Nephron progenitor cell (in vitro differentiated cells): ENCODE results near the gene POM121.
"Not testable (repeated sequence)": the region's sequence is repeated elsewhere in the genome, so short reads cannot be mapped to it uniquely, and the experiment has no call there.

Experiments
- DNase-seq: peaks from one replicate; pipeline ENCODE4 v3.0.0; 2021
- H3K27ac Mint-ChIP-seq: 2 replicates; pipeline ENCODE4 v1.8.0; 2021; ENCODE audit warnings: mild to moderate bottlenecking, moderate library complexity, mixed read lengths
- H3K27me3 Mint-ChIP-seq: 2 replicates; pipeline ENCODE4 v1.8.0; 2021; ENCODE audit warnings: mild to moderate bottlenecking, low read depth, mixed read lengths; ENCODE audit not compliant: poor library complexity
- H3K36me3 Mint-ChIP-seq: 2 replicates; pipeline ENCODE4 v1.8.0; 2021; ENCODE audit warnings: low read depth, mixed read lengths
- H3K4me1 Mint-ChIP-seq: 2 replicates; pipeline ENCODE4 v1.8.0; 2021; ENCODE audit warnings: mixed read lengths
- H3K4me3 Mint-ChIP-seq: 2 replicates; pipeline ENCODE4 v1.8.0; 2021; ENCODE audit warnings: mild to moderate bottlenecking, moderate library complexity, mixed read lengths
- H3K9me3 Mint-ChIP-seq: 2 replicates; pipeline ENCODE4 v1.8.0; 2021; ENCODE audit warnings: mild to moderate bottlenecking, moderate library complexity, mixed read lengths

POM121 gene

DNA sequence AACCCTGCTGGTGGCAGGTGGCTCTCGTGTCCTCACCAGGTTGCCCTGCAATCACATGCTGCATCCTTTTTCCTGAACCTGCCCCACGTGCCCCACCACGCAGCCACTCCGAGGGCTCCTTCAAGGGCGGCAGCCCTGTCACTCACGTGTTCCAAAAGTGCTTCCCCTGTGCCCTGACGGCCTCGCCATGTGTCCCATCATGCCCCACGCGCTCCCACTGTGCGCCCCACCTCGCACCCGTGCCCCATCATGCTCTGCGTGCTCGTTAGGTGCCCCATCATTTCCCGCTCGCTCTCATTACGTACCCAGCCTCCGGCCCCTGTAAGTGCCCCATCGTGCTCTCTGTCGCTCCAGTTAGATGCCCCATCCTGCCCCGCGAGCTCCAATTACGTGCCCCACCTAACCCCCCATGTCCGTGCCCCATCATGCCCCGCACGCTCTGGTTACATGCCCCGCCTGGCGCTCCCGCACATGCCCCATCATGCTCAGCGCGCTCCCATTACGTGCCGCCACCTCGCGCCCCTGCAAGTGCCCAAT lies 44.2 kb downstream of the POM121 start, which contains the start of gene TRIM74:
Gene TRIM74, minus strand, starts transcription at position 487 of the 537 bp plus-strand sequence. CDS start 3,309 bp downstream, outside the sequence.
- H3K36me3 Mint-ChIP-seq, H3K9me3 Mint-ChIP-seq, DNase-seq, H3K4me3 Mint-ChIP-seq, H3K27me3 Mint-ChIP-seq, H3K27ac Mint-ChIP-seq, H3K4me1 Mint-ChIP-seq: not testable (repeated sequence)

DNA sequence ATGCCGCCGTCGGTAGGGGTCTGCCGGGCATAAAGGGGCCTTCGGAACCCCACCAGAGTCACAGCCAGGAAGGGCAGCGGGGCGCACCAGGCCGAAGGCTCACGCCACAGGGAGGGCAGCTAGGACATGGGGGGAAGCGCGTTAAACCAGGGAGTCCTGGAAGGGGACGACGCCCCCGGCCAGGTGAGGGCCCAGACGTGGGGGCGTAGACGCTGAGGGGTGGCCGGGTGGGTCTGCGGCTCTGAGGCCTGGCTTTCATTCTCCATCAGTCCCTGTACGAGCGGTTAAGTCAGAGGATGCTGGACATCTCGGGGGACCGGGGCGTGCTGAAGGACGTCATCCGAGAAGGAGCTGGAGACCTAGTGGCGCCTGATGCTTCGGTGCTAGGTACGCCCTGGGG lies 44.8 kb downstream of the POM121 start:
- H3K4me1 Mint-ChIP-seq, DNase-seq, H3K27ac Mint-ChIP-seq, H3K4me3 Mint-ChIP-seq, H3K9me3 Mint-ChIP-seq, H3K27me3 Mint-ChIP-seq, H3K36me3 Mint-ChIP-seq: not testable (repeated sequence)

DNA sequence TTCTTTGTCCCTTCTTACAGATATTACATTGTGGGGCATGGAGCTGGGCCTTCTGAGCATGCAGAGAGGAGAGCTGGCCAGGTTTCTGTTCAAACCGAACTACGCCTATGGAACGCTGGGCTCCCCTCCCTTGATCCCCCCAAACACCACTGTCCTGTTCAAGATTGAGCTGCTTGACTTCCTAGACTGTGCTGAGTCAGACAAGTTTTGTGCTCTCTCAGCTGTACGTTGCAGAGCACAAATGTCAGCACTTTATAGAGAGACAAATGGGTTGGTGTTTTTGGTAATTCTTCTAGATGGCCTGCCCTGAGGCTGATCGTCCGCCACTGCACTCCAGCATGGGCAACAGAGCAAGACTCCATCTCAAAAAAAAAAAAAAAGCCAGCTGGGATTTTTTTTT lies 46.6 kb downstream of the POM121 start:
- H3K27ac Mint-ChIP-seq, H3K9me3 Mint-ChIP-seq, H3K27me3 Mint-ChIP-seq, H3K4me3 Mint-ChIP-seq, DNase-seq, H3K36me3 Mint-ChIP-seq, H3K4me1 Mint-ChIP-seq: not testable (repeated sequence)

DNA sequence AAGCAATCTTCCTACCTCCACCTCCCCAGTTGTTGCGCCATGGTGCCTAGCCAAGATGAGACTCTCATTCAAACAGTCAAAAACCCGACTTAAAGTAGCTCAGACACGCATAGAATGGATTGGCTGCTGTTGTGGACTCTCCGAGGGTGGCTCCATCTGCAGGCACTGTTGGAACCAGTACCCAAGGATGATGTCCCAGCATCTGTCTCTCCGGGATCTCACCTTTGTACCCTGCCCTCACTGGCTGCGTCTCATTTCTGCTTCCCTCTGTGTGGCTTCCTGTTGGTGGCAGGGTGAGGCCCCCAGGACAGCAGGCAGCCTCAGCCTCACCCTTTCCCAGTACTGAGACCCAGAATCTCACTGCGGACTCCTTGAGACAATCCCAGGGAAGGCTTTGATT lies 49.9 kb downstream of the POM121 start:
- H3K4me3 Mint-ChIP-seq, H3K27ac Mint-ChIP-seq, H3K4me1 Mint-ChIP-seq, H3K9me3 Mint-ChIP-seq, DNase-seq, H3K27me3 Mint-ChIP-seq, H3K36me3 Mint-ChIP-seq: not testable (repeated sequence)

DNA sequence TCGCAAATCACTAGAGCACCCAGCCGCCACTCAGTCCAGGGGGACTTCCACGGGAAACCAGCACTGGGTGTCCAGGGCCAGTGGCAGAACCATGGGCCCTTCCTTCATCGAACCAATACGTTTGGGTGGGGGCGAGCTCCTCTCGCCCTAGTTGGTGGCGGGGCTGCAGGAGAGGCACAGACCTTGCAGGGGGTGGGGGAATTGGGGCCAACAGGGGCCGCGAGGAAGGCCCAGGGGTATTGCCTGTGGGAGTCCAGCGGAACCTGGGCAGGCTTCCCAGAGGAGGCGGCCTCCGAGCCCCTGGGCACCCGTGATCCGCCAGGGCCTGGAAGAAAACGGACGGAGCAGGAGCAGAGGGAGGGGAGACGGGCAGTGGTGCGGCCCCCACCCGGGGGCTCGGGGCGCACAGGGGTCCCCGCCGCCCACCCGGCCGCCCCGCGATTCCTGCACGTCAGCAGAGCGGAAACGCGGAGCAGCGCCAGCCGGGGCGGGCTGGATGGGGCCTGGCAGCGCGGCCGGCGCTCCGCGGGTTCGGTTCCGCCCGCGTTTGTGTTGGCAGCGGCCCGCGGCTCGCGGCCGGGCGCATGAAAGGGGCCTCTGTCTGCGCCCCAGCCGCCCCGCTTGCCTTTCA lies 50.9 kb downstream of the POM121 start:
- not testable (repeated sequence) for H3K9me3 Mint-ChIP-seq, H3K36me3 Mint-ChIP-seq, H3K4me3 Mint-ChIP-seq, H3K27me3 Mint-ChIP-seq, H3K27ac Mint-ChIP-seq, DNase-seq, H3K4me1 Mint-ChIP-seq

DNA sequence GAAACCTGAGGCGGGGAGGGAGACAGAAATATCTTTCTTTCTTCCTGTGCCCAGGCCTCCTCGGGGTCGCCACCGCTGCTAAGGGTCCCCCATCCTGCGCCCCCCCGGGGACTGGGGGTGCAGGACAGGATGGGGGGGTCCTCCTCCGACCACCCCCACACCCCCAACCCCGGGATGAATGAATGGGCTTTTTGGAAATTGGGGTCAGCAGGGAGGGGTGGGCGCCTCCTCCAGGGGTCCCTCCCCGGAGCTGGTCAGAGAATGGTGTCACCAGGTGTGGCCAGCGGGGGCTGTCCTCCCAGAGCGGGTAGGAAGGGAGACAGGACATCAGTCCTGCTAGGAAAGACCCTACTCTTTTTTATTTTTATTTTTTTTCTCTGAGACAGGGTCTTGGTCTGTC lies 51.5 kb downstream of the POM121 start:
- H3K27ac Mint-ChIP-seq, H3K27me3 Mint-ChIP-seq, H3K4me3 Mint-ChIP-seq, H3K4me1 Mint-ChIP-seq, H3K36me3 Mint-ChIP-seq, H3K9me3 Mint-ChIP-seq, DNase-seq: not testable (repeated sequence)

DNA sequence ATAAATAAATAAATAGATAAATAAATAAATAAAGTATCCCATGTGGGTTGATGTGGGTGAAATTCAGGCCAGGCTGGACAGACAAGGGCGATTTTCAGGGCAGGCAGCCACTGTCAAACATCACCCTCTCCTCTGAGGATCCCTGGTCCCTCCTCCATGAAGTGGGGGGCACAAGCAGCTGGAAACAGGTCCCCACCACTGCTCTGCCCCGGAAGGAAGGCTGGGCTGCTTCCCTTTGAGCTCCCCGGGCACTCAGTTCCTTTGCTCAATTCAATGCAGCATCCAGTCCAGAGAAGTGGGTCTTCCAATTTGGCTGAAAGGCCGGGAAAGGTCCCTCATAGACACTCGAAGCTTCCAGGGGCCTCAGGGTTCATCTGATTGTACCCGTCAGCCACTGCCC lies 55.5 kb downstream of the POM121 start:
- H3K27me3 Mint-ChIP-seq, DNase-seq, H3K4me1 Mint-ChIP-seq, H3K9me3 Mint-ChIP-seq, H3K27ac Mint-ChIP-seq, H3K36me3 Mint-ChIP-seq, H3K4me3 Mint-ChIP-seq: not testable (repeated sequence)

DNA sequence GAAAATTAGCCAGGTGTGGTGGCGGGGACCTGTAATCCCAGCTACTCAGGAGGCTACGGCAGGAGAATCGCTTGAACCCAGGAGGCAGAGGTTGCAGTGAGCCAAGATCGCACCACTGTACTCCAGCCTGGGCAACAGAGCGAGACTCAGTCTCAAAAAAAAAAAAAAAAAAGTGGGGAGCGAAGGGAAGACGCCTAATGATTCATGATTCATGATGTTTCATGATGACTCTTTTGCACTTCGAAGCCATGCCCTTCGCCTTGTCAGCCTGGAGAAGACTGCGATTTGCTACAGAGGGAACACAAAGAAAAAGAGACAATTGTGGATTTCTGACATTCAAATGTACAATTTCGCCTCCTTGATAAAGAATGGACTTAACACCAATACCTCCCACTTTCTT lies 57.2 kb downstream of the POM121 start:
- H3K4me1 Mint-ChIP-seq = not testable (repeated sequence)

DNA sequence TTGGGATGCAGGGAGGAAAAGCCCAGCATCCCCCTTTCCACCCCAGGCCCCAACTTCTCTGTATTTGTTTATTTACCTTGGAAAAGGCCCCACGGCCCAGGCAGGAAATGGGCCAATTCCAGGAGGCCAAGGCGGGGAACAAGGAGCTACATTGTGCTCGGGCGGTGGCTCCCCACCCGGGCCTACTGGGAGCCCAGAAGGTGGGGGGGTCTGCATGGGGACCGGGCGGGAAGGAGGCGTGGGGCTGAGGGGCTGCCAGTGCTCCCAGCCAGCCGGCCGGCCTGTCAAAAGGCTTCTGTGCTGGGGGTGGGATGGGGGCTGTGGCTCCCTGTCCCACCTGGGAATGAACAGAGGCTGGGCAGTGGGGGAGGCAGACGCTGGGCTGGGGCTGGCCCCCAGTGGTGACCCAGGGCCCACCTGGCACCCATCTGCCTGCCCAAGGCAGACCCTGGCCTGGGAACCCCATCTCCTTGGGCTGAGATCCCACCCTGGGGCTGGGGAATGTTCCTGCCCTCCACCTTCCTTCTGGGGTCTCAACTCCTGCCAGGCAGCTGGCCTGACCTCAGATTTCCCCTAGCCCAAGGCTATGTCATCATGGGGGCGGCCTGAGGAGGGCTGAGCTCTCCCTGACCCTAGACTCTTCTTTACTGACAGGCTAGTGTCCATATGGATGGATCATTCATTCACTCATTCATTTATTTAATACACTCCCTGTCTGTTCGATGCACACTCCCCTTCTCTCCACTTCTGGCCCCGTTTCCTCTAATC lies 65.4 kb downstream of the POM121 start:
- not testable (repeated sequence) for DNase-seq, H3K36me3 Mint-ChIP-seq, H3K27ac Mint-ChIP-seq, H3K27me3 Mint-ChIP-seq, H3K4me3 Mint-ChIP-seq, H3K4me1 Mint-ChIP-seq, H3K9me3 Mint-ChIP-seq

More for the DNA sequence above, 57.2 kb downstream of the POM121 start:
- DNase-seq, H3K27me3 Mint-ChIP-seq, H3K27ac Mint-ChIP-seq, H3K9me3 Mint-ChIP-seq, H3K4me3 Mint-ChIP-seq, H3K36me3 Mint-ChIP-seq: not testable (repeated sequence)

DNA sequence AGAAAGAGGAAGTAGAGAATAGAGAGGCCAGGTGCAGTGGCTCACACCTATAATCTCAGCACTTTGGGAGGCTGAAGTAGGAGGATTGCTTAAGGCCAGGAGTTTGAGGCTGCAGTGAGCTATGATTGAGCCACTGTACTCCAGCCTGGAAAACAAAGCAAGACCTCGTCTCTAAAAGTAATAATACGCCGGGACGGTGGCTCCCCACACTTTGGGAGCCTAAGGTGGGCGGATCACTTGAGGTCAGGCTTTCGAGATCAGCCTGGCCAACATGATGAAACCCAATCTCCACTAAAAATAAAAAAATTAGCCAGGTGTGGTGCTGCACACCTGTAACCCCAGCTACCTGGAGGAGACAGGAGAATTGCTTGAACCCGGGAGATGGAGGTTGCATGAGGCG lies 70.6 kb downstream of the POM121 start:
- H3K27ac Mint-ChIP-seq, H3K27me3 Mint-ChIP-seq, H3K36me3 Mint-ChIP-seq, H3K4me1 Mint-ChIP-seq, H3K4me3 Mint-ChIP-seq, H3K9me3 Mint-ChIP-seq, DNase-seq: not testable (repeated sequence)

DNA sequence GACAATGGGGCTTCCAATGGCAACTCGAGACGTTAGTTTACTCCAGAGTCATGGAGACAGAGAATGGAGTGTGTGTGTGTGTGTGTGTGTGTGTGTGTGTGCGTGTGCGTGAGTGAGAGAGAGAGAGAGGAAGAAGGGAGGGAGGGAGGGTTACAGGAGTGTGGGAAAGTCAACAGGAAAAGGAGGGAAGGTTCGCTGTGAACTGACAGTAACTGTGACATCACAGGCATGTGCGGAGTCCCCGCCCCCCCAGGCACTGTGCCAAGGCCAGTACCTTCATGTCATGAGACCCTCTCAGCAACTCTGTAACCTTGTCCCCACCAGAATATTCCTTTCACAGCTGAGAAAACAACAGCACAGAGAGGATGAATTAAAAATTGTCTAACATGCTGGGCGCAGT lies 72.6 kb downstream of the POM121 start:
- H3K36me3 Mint-ChIP-seq, H3K4me1 Mint-ChIP-seq, H3K9me3 Mint-ChIP-seq, DNase-seq, H3K27ac Mint-ChIP-seq, H3K27me3 Mint-ChIP-seq, H3K4me3 Mint-ChIP-seq: not testable (repeated sequence)

DNA sequence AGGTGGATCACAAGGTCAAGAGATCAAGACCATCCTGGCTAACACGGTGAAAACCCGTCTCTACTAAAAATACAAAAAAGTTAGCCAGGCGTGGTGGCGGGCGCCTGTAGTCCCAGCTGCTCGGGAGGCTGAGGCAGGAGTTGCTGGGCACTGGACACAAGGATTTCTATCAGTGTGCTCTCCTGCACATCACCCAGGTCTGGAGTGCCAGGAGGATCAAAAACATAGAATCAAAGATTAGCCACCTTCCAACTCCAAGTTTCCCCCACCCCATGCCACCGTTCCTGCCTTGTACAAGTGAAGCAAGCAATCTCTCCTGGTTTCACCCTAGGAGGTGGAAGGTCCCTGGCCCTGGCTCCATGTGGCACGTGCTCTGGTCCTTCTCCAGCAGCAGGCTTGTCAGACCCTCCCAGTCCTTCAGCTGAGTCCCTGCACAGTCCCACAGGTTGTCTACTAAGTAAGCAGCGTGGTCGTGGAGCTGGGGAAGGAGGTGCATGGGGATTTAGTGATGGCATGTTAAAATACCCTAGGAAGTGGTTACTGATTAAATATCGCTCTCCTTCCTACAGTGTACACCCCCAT lies 73.1 kb downstream of the POM121 start:
- not testable (repeated sequence) for H3K27ac Mint-ChIP-seq

More for the DNA sequence above, 73.1 kb downstream of the POM121 start:
- not testable (repeated sequence) for H3K27me3 Mint-ChIP-seq, H3K36me3 Mint-ChIP-seq, DNase-seq, H3K9me3 Mint-ChIP-seq, H3K4me3 Mint-ChIP-seq, H3K4me1 Mint-ChIP-seq
